Fibroblast of lung (primary cell): ENCODE results near the gene CDKAL1.

Experiments used
- EZH2 ChIP-seq: IDR thresholded peaks from 2 replicates; pipeline ENCODE4 v1.5.1; 2012; ENCODE audit warnings: low read length, control low read depth, mild to moderate bottlenecking; ENCODE audit errors: missing control alignments
- TF ChIP-seq, protein P1 (sequence below), 2 donors: IDR thresholded peaks in 1 of 2; conservative IDR thresholded peaks in 1 of 2; 1 replicate in 1 of 2; 2 replicates in 1 of 2; pipeline ENCODE4 v1.5.1; 2011 to 2012; ENCODE audit warnings: low read length in 2 of 2, control low read depth in 1 of 2, inconsistent platforms in 1 of 2, low read depth in 1 of 2, mild to moderate bottlenecking in 1 of 2

GRCh38 chr6:20846602-20847028 lies 312.4 kb downstream of the CDKAL1 start:
- TF ChIP-seq, protein P1, sequence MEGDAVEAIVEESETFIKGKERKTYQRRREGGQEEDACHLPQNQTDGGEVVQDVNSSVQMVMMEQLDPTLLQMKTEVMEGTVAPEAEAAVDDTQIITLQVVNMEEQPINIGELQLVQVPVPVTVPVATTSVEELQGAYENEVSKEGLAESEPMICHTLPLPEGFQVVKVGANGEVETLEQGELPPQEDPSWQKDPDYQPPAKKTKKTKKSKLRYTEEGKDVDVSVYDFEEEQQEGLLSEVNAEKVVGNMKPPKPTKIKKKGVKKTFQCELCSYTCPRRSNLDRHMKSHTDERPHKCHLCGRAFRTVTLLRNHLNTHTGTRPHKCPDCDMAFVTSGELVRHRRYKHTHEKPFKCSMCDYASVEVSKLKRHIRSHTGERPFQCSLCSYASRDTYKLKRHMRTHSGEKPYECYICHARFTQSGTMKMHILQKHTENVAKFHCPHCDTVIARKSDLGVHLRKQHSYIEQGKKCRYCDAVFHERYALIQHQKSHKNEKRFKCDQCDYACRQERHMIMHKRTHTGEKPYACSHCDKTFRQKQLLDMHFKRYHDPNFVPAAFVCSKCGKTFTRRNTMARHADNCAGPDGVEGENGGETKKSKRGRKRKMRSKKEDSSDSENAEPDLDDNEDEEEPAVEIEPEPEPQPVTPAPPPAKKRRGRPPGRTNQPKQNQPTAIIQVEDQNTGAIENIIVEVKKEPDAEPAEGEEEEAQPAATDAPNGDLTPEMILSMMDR (conservative IDR thresholded peaks at IDR 0.05 in 1 of 2, IDR thresholded peaks at IDR 0.05 in 1 of 2; ENCODE audit: low read depth in 1 of 2, low read length in 2 of 2) = no peak
- TF ChIP-seq EZH2 = no peak
